ENCODE measurements around the gene PSEN2.

Gene PSEN2

DNA sequence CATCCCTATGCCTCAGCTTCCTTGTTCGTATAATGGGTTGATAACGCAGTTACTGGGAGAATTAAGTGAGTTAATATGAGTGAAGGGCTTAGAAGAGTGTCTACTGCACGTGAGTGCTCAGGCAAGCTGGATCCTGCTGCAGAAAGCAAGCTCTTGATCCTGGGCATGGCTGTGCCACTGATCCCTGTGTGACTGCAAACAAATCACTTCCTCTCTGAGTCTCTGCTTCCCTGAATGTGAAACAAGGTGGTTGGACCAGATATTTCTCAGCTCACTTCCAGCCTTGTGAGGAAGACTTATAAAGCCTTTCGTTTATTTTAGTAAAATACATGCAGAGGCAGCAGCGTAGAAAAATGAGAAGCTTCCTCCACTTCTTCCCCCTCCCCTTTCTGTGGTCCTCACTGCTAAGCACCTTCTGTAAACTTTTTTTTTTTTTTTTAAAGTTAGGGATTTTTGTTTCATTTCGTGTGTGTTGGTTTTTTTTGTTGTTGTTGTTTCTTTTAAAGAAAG, 13.8 kb downstream of the PSEN2 start:
- TF ChIP-seq, protein P1, sequence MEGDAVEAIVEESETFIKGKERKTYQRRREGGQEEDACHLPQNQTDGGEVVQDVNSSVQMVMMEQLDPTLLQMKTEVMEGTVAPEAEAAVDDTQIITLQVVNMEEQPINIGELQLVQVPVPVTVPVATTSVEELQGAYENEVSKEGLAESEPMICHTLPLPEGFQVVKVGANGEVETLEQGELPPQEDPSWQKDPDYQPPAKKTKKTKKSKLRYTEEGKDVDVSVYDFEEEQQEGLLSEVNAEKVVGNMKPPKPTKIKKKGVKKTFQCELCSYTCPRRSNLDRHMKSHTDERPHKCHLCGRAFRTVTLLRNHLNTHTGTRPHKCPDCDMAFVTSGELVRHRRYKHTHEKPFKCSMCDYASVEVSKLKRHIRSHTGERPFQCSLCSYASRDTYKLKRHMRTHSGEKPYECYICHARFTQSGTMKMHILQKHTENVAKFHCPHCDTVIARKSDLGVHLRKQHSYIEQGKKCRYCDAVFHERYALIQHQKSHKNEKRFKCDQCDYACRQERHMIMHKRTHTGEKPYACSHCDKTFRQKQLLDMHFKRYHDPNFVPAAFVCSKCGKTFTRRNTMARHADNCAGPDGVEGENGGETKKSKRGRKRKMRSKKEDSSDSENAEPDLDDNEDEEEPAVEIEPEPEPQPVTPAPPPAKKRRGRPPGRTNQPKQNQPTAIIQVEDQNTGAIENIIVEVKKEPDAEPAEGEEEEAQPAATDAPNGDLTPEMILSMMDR (IDR thresholded peaks at IDR 0.05) = no peak
- peaks cover 0 to 3% of the 10 kb centered on the region in 2 experiments for H3K4me1 ChIP-seq (ENCODE audit: control insufficient read depth in 1 of 2, insufficient read depth in 1 of 2, low read depth in 1 of 2, low read length in 1 of 2)
- H3K9me3 ChIP-seq = no peaks in the 10 kb centered on the region
- H3K4me3 ChIP-seq (ENCODE audit: low read depth in 1 of 2, low read length in 1 of 2) = no peak overlapping the region
- H3K27ac ChIP-seq = no peak overlapping the region
- no peaks in the 10 kb centered on the region for H3K36me3 ChIP-seq
- H3K27me3 ChIP-seq = no peaks in the 10 kb centered on the region

GRCh38 chr1:226884966-226885820, 14.8 kb downstream of the PSEN2 start:
- no peaks in the 10 kb centered on the region for H3K36me3 ChIP-seq
- no peak overlapping the region for H3K27ac ChIP-seq
- H3K4me1 ChIP-seq (ENCODE audit: control insufficient read depth in 1 of 2, insufficient read depth in 1 of 2, low read depth in 1 of 2, low read length in 1 of 2) = peaks cover 0 to 3% of the 10 kb centered on the region in 2 experiments

GRCh38 chr1:226886122-226886901, 15.9 kb downstream of the PSEN2 start:
- Histone ChIP-seq H3K27ac (no peak overlapping the region), H3K4me3 (ENCODE audit: low read depth in 1 of 2, low read length in 1 of 2) (no peak overlapping the region), H3K4me1 (ENCODE audit: control insufficient read depth in 1 of 2, insufficient read depth in 1 of 2, low read depth in 1 of 2, low read length in 1 of 2) (peaks cover 0 to 3% of the 10 kb centered on the region in 2 experiments), H3K27me3 (no peaks in the 10 kb centered on the region), H3K36me3 (no peaks in the 10 kb centered on the region), H3K9me3 (no peaks in the 10 kb centered on the region)
- TF ChIP-seq, protein P1 (IDR thresholded peaks at IDR 0.05) = no peak

More at GRCh38 chr1:226884966-226885820, 14.8 kb downstream of the PSEN2 start:
- H3K27me3 ChIP-seq = no peaks in the 10 kb centered on the region
- no peaks in the 10 kb centered on the region for H3K9me3 ChIP-seq
- H3K4me3 ChIP-seq (ENCODE audit: low read depth in 1 of 2, low read length in 1 of 2) = no peak overlapping the region
- TF ChIP-seq, protein P1 (IDR thresholded peaks at IDR 0.05) = no peak

- Histone ChIP-seq H3K36me3 (no peaks in the 10 kb centered on the region), H3K9me3 (no peaks in the 10 kb centered on the region), H3K27ac (no peak overlapping the region), H3K4me3 (ENCODE audit: low read depth in 1 of 2, low read length in 1 of 2) (no peak overlapping the region), H3K27me3 (no peaks in the 10 kb centered on the region), H3K4me1 (ENCODE audit: control insufficient read depth in 1 of 2, insufficient read depth in 1 of 2, low read depth in 1 of 2, low read length in 1 of 2) (peaks cover 0 to 3% of the 10 kb centered on the region in 2 experiments)
- TF ChIP-seq, protein P1 (IDR thresholded peaks at IDR 0.05) = no peak
Observed at GRCh38 chr1:226887006-226887405, 16.6 kb downstream of the PSEN2 start.

GRCh38 chr1:226888021-226888420, 17.6 kb downstream of the PSEN2 start:
- no peaks in the 10 kb centered on the region for H3K9me3 ChIP-seq
- H3K4me3 ChIP-seq (ENCODE audit: low read depth in 1 of 2, low read length in 1 of 2) = no peak overlapping the region
- H3K4me1 ChIP-seq (ENCODE audit: control insufficient read depth in 1 of 2, insufficient read depth in 1 of 2, low read depth in 1 of 2, low read length in 1 of 2) = peaks cover 0 to 3% of the 10 kb centered on the region in 2 experiments
- no peak overlapping the region for H3K27ac ChIP-seq
- TF ChIP-seq, protein P1 (IDR thresholded peaks at IDR 0.05) = no peak
- no peaks in the 10 kb centered on the region for H3K36me3 ChIP-seq
- H3K27me3 ChIP-seq = no peaks in the 10 kb centered on the region

Measured in neutrophil (primary cell).